Upper lobe of right lung (tissue), 1 donor: ENCODE data around the gene CAP2. TPM values are rescaled to one million over a fixed set of nuclear protein-coding genes. Genes with fewer than 3 reads are reported as not detected.

Experiments
- ATAC-seq: fragments of 200-7000 bp; cut with Tn5 transposase; one replicate; pipeline ENCODE4 v1.9.1; 2020; ENCODE audit warnings: mild to moderate bottlenecking, moderate library complexity
- DNase-seq: peaks from one replicate; pipeline ENCODE4 v3.0.0-alpha.2; 2020
- H3K27ac ChIP-seq: fragments of 200-600 bp; one replicate; pipeline ENCODE4 v1.8.0; 2022
- H3K27me3 ChIP-seq: fragments of 200-600 bp; one replicate; pipeline ENCODE4 v1.8.0; 2022; ENCODE audit warnings: mild to moderate bottlenecking
- H3K36me3 ChIP-seq: fragments of 200-600 bp; one replicate; pipeline ENCODE4 v1.8.0; 2022
- H3K4me1 ChIP-seq: fragments of 200-600 bp; one replicate; pipeline ENCODE4 v1.8.0; 2022
- H3K4me3 ChIP-seq: fragments of 200-600 bp; one replicate; pipeline ENCODE4 v1.8.0; 2022; ENCODE audit warnings: mild to moderate bottlenecking
- H3K9me3 ChIP-seq: fragments of 200-600 bp; one replicate; pipeline ENCODE4 v1.8.0; 2022
- CTCF ChIP-seq: fragments of 200-600 bp; IDR thresholded peaks from one replicate; pipeline ENCODE4 v1.8.0; 2022; ENCODE audit warnings: antibody characterized with exemption
- intact Hi-C: fragments of 100-400 bp; cut with DNase I; formaldehyde crosslinking; loops from one replicate; pipeline ENCODE4 v1.11.0; 2022
- total RNA-seq: library from RNA; stranded (reverse); fragmentation: NEBNext Ultra II Directional; extraction: Animal tissue kit (Norgen Biotek cat#: 25700); gene quantifications from one replicate; pipeline ENCODE4 v1.2.1, GENCODE V29; 2021
- donor health status: DM: no; HTN: yes; CAD: no; lungs with severe emphysema.

Gene CAP2
- total RNA-seq, 1 donor from 2014 or later: 7.2 TPM

GRCh38 chr6:17484201-17484849 is 90.9 kb downstream of the CAP2 start:
- DNase-seq: no peak
- no peak for ATAC-seq
- no peaks in the 10 kb centered on the region for H3K4me1 ChIP-seq
- intact Hi-C loops: no loop called here
- no peaks in the 10 kb centered on the region for H3K9me3 ChIP-seq
- H3K27ac ChIP-seq: no peak overlapping the region
- H3K27me3 ChIP-seq: no peaks in the 10 kb centered on the region
- H3K4me3 ChIP-seq: no peak overlapping the region
- no peaks in the 10 kb centered on the region for H3K36me3 ChIP-seq
- no peak for TF ChIP-seq CTCF

GRCh38 chr6:17485181-17485580 is 91.8 kb downstream of the CAP2 start:
- Histone ChIP-seq H3K27me3 (no peaks in the 10 kb centered on the region), H3K4me1 (no peaks in the 10 kb centered on the region), H3K36me3 (no peaks in the 10 kb centered on the region), H3K27ac (no peak overlapping the region), H3K9me3 (no peaks in the 10 kb centered on the region), H3K4me3 (no peak overlapping the region)
- DNase-seq: no peak
- no peak for TF ChIP-seq CTCF
- no peak for ATAC-seq
- intact Hi-C loops: no loop called here

- no peaks in the 10 kb centered on the region for H3K36me3 ChIP-seq
- TF ChIP-seq CTCF: no peak
- no peak for DNase-seq
- no peaks in the 10 kb centered on the region for H3K9me3 ChIP-seq
- no peaks in the 10 kb centered on the region for H3K4me1 ChIP-seq
- intact Hi-C loops: no loop called here
- H3K4me3 ChIP-seq: no peak overlapping the region
- no peak for ATAC-seq
- no peak overlapping the region for H3K27ac ChIP-seq
- H3K27me3 ChIP-seq: no peaks in the 10 kb centered on the region
Measured at GRCh38 chr6:17485946-17486345, 92.6 kb downstream of the CAP2 start.

GRCh38 chr6:17486680-17487079 is 93.3 kb downstream of the CAP2 start:
- no peak for TF ChIP-seq CTCF
- Histone ChIP-seq H3K9me3 (no peaks in the 10 kb centered on the region), H3K36me3 (no peaks in the 10 kb centered on the region), H3K27ac (no peak overlapping the region), H3K27me3 (no peaks in the 10 kb centered on the region), H3K4me3 (no peak overlapping the region), H3K4me1 (no peaks in the 10 kb centered on the region)
- no peak for ATAC-seq
- DNase-seq: no peak
- intact Hi-C loops: no loop called here

- Histone ChIP-seq H3K4me3 (no peak overlapping the region), H3K27ac (peak overlapping the region; percentile 33), H3K4me1 (no peaks in the 10 kb centered on the region), H3K9me3 (no peaks in the 10 kb centered on the region), H3K27me3 (no peaks in the 10 kb centered on the region), H3K36me3 (no peaks in the 10 kb centered on the region)
- no peak for TF ChIP-seq CTCF
- DNase-seq (no peak), ATAC-seq (no peak)
- intact Hi-C loops: no loop called here
Measured at GRCh38 chr6:17490724-17491123, 97.3 kb downstream of the CAP2 start.
